OCI-LY7 (cell line): ENCODE data around the gene GJC3.

Experiments
- CTCF ChIP-seq: fragments of 200-600 bp; sonication (generic); conservative IDR thresholded peaks from 2 replicates; pipeline ENCODE4 v1.5.1; 2014; ENCODE audit warnings: mild to moderate bottlenecking, antibody characterized with exemption, low read length, moderate library complexity, mixed read lengths
- EZH2phosphoT487 ChIP-seq: fragments of 200-600 bp; sonication (generic); IDR thresholded peaks from 2 replicates; pipeline ENCODE4 v1.6.1; 2018; ENCODE audit warnings: low read depth, borderline replicate concordance, mild to moderate bottlenecking, mixed run types, antibody characterized with exemption, low read length, moderate library complexity, mixed read lengths

- TF ChIP-seq CTCF (no peak), EZH2phosphoT487 (no peak)
Measured at GRCh38 chr7:99898836-99899235, 30.6 kb downstream of the GJC3 start.
